ENCODE results near the gene MAP3K20.

- TF ChIP-seq CTCF (conservative IDR thresholded peaks at IDR 0.05; ENCODE audit: low read depth in 2 of 2), result no peak
- TF ChIP-seq EZH2 (IDR thresholded peaks at IDR 0.05; ENCODE audit: low read depth, unreplicated experiment), result no peak
- 0 out of 2 replicates have a peak, but pooled peaks have one; percentile 3 for TF ChIP-seq CREB1 (CRISPR knock-in tag; IDR thresholded peaks at IDR 0.05; ENCODE audit: low read depth)
- TF ChIP-seq REST (IDR thresholded peaks at IDR 0.05; ENCODE audit: unreplicated experiment), result no peak
- no peak for TF ChIP-seq POLR2AphosphoS5 (IDR thresholded peaks at IDR 0.05; ENCODE audit: low read depth)
- no peak for TF ChIP-seq JUNB (IDR thresholded peaks at IDR 0.05; ENCODE audit: unreplicated experiment)
- no peak for TF ChIP-seq EZH2phosphoT487 (IDR thresholded peaks at IDR 0.05; ENCODE audit: unreplicated experiment)
- no peak for TF ChIP-seq ETS1 (IDR thresholded peaks at IDR 0.05)
- TF ChIP-seq ZNF114 (CRISPR knock-in tag; IDR thresholded peaks at IDR 0.05), result 0 out of 2 replicates have a peak, but pooled peaks have one; percentile 32
These were observed 116.0 kb downstream of the MAP3K20 start for GRCh38 chr2:173191601-173192000.
